K562 (cell line): ENCODE results near the gene RNU6-8. TPM values are rescaled to one million over a fixed set of nuclear protein-coding genes. Genes with fewer than 3 reads are reported as not detected.

Source experiments
- ATAC-seq: fragments of 200-7000 bp; cut with Tn5 transposase; 3 replicates; pipeline ENCODE4 v1.9.1; 2020; ENCODE audit warnings: moderate library complexity
- BruUV-seq: library from RNA; stranded (reverse); fragments of 400-500 nt; replicated peaks from 2 replicates; lab custom pipeline; 2021; lab: Mats Ljungman, UMichigan
- CTCF ChIA-PET: fragments of 300-600 bp; formaldehyde crosslinking; extraction: SDS; loops from one replicate; lab custom pipeline; 2021; ENCODE audit warnings: low intra/inter-chr PET ratio; lab: Yijun Ruan, JAX
- POLR2A ChIA-PET: fragments of 300-600, 350-650 bp; sonication (Branson Sonifier 250); formaldehyde crosslinking; extraction: SDS; loops from one replicate; lab custom pipeline; 2021; ENCODE audit warnings: antibody characterized with exemption, inconsistent platforms; lab: Yijun Ruan, JAX
- DNase-seq, 4 experiments: peaks; one replicate each; pipeline versions ENCODE4 v3.0.0 to v3.0.0-alpha.2; 2011 to 2018; ENCODE audit warnings: low spot score in 3 of 4, mixed read lengths in 3 of 4; ENCODE audit errors: extremely low read depth in 1 of 4
- FAIRE-seq: peaks from 2 replicates; lab custom pipeline; 2011; peaks lifted over from hg19 to GRCh38; lab: Jason Lieb, UNC
- H2AFZ ChIP-seq: 2 replicates; pipeline ENCODE4 v1.6.0; 2011; ENCODE audit warnings: low read depth, low read length, control low read depth, inconsistent platforms
- H3K27ac ChIP-seq: fragments of 200-600 bp; 3 replicates; pipeline ENCODE4 v1.8.0; 2011; ENCODE audit warnings: low read depth, mild to moderate bottlenecking, control low read depth, inconsistent platforms, low read length, moderate library complexity, mixed read lengths; ENCODE audit errors: extremely low read depth
- H3K27me3 ChIP-seq, 2 experiments: fragments of 300-600 bp in 1 of 2; 2 replicates in 1 of 2; 3 replicates in 1 of 2; pipeline versions ENCODE4 v1.6.0 to v1.8.0; 2011; ENCODE audit warnings: inconsistent platforms in 2 of 2, low read length in 2 of 2, mild to moderate bottlenecking in 1 of 2, mixed read lengths in 1 of 2, moderate library complexity in 1 of 2; ENCODE audit not compliant: control insufficient read depth in 2 of 2, insufficient read depth in 2 of 2
- H3K36me3 ChIP-seq: fragments of 300-600 bp; 3 replicates; pipeline ENCODE4 v1.8.0; 2011; ENCODE audit warnings: mild to moderate bottlenecking, low read length, inconsistent platforms; ENCODE audit not compliant: control insufficient read depth, insufficient read depth
- H3K4me1 ChIP-seq, 2 experiments: fragments of 200-600 bp in 1 of 2; replicated peaks in 1 of 2; 2 replicates in 1 of 2; 3 replicates in 1 of 2; pipeline versions ENCODE4 v1.5.1 to v1.8.0; 2011; ENCODE audit warnings: inconsistent platforms in 2 of 2, low read length in 2 of 2, mild to moderate bottlenecking in 1 of 2, mixed read lengths in 1 of 2, moderate library complexity in 1 of 2; ENCODE audit not compliant: control insufficient read depth in 2 of 2, insufficient read depth in 2 of 2
- H3K4me2 ChIP-seq: 2 replicates; pipeline ENCODE4 v1.6.1; 2011; ENCODE audit warnings: low read length, control low read depth, inconsistent platforms, mixed read lengths; ENCODE audit not compliant: insufficient read depth
- H3K4me3 ChIP-seq: fragments of 200-600 bp; sonication (generic), shearing (Covaris generic); 2 replicates; pipeline ENCODE4 v1.5.1; 2016; ENCODE audit warnings: control low read depth, inconsistent platforms
- H3K79me2 ChIP-seq: fragments of 200-600 bp; 3 replicates; pipeline ENCODE4 v1.8.0; 2011; ENCODE audit warnings: low read length, inconsistent platforms; ENCODE audit not compliant: control insufficient read depth, insufficient read depth
- H3K9ac ChIP-seq, 2 experiments: 2 replicates each; pipeline versions ENCODE4 v1.6.0 to v1.6.1; 2011; ENCODE audit warnings: low read depth in 2 of 2, low read length in 2 of 2, control low read depth in 1 of 2, inconsistent platforms in 1 of 2, mild to moderate bottlenecking in 1 of 2, mixed read lengths in 1 of 2; ENCODE audit not compliant: insufficient read depth in 1 of 2
- H3K9me1 ChIP-seq: one replicate; pipeline ENCODE4 v1.6.0; 2011; ENCODE audit warnings: inconsistent platforms, mild to moderate bottlenecking, low read length, moderate library complexity; ENCODE audit not compliant: control insufficient read depth, insufficient read depth
- H3K9me3 ChIP-seq: replicated peaks from 2 replicates; pipeline ENCODE4 v1.5.1; 2011; ENCODE audit warnings: low read depth, low read length, inconsistent platforms; ENCODE audit not compliant: control insufficient read depth, insufficient read depth
- H4K20me1 ChIP-seq: replicated peaks from 2 replicates; pipeline ENCODE4 v1.6.1; 2011; ENCODE audit warnings: low read length, inconsistent platforms, mixed read lengths; ENCODE audit not compliant: control insufficient read depth, insufficient read depth
- ARHGAP35 ChIP-seq: fragments of 450-650 bp; IDR thresholded peaks from 2 replicates; pipeline ENCODE4 v1.6.1; 2018; ENCODE audit not compliant: partially characterized antibody
- BDP1 ChIP-seq: IDR thresholded peaks from 3 replicates; pipeline ENCODE4 v1.6.1; 2011; ENCODE audit not compliant: insufficient read length, insufficient read depth
- CBFA2T3 ChIP-seq: fragments of 450-650 bp; IDR thresholded peaks from 2 replicates; pipeline ENCODE4 v1.6.1; 2017
- CHD2 ChIP-seq: IDR thresholded peaks from 2 replicates; pipeline ENCODE4 v1.6.1; 2011; ENCODE audit warnings: low read depth, low read length
- FOSL1 ChIP-seq: fragments of 200-800 bp; sonication (Bioruptor generic); conservative IDR thresholded peaks from 2 replicates; pipeline ENCODE4 v1.6.1; 2016; ENCODE audit warnings: missing genetic modification characterization, missing compliant biosample characterization
- KAT7 ChIP-seq: sonication (generic); formaldehyde crosslinking; IDR thresholded peaks from 2 replicates; pipeline ENCODE4 v1.8.0; 2022; ENCODE audit warnings: missing genetic modification reagents, mild to moderate bottlenecking, borderline replicate concordance
- MED1 ChIP-seq: sonication (generic); formaldehyde crosslinking; IDR thresholded peaks from 2 replicates; pipeline ENCODE4 v1.8.1; 2023; ENCODE audit warnings: missing genetic modification reagents, borderline replicate concordance
- RBM14 ChIP-seq: fragments of 200-400 bp; formaldehyde crosslinking; IDR thresholded peaks from 2 replicates; pipeline ENCODE4 v1.6.1; 2018; ENCODE audit warnings: low read depth, mild to moderate bottlenecking, low read length, moderate library complexity, borderline replicate concordance; ENCODE audit not compliant: insufficient read depth
- SIN3B ChIP-seq: fragments of 450-650 bp; IDR thresholded peaks from 2 replicates; pipeline ENCODE4 v1.6.1; 2017; ENCODE audit warnings: low read depth, mild to moderate bottlenecking, moderate library complexity
- SIRT6 ChIP-seq: IDR thresholded peaks from one replicate; pipeline ENCODE4 v1.6.1; 2012; ENCODE audit warnings: low read depth, mild to moderate bottlenecking, control low read depth, inconsistent platforms, low read length, moderate library complexity
- WGBS: fragments of 100-300 bp; shearing (Covaris generic); methylation state at CpG from one replicate; pipeline ENCODE4 v1.1.6; 2016; ENCODE audit warnings: low coverage, mixed read lengths; ENCODE audit not compliant: insufficient coverage; ENCODE audit errors: missing lambda C conversion rate; 5-methylcytosine and 5-hydroxymethylcytosine counted together
- in situ Hi-C: fragments of 300-500 bp; cut with MboI; formaldehyde crosslinking; loops from 4 replicates; pipeline ENCODE4 v1.15.0; 2018; ENCODE audit warnings: inconsistent platforms, mixed read lengths
- intact Hi-C: fragments of 100-400 bp; cut with micrococcal nuclease; formaldehyde crosslinking; loops from 2 replicates; pipeline ENCODE4 v1.14.2; 2022
- polyA plus RNA-seq, 8 experiments: library from polyadenylated mRNA; depleted of rRNA in 4 of 8; stranded (reverse) in 5 of 8; unstranded in 3 of 8; fragments of >200 nt; fragmentation: Nextera tagmentation in 2 of 8; fragmentation: Illumina TruSeq in 1 of 8; extraction: Ambion mirVana in 2 of 8; extraction: Trizol in 1 of 8; gene quantifications; 2 replicates each; pipeline versions ENCODE4 v1.2.1 to v1.2.3, GENCODE V29; 2011 to 2014; ENCODE audit warnings: inconsistent platforms in 1 of 8, missing spikeins in 1 of 8
- total RNA-seq, 7 experiments: library from RNA; depleted of rRNA in 6 of 7; stranded (reverse); fragments of >200 nt in 6 of 7; fragmentation: Illumina TruSeq in 2 of 7; extraction: Trizol in 2 of 7; gene quantifications; 2 replicates each; pipeline versions ENCODE4 v1.2.1 to v1.2.3, GENCODE V29; 2011 to 2021; ENCODE audit warnings: low replicate concordance in 1 of 7
- TF ChIP-seq, protein P1 (sequence below): IDR thresholded peaks from 2 replicates; pipeline ENCODE4 v1.6.1; 2014; ENCODE audit warnings: antibody characterized with exemption
- TF ChIP-seq, protein P2 (sequence below): fragments of 450-650 bp; IDR thresholded peaks from 2 replicates; pipeline ENCODE4 v1.6.1; 2016; ENCODE audit warnings: borderline replicate concordance

RNU6-8 gene
- total and polyA plus RNA-seq, 9 of the 15 experiments (the other 6 are each of a cell fraction or from before 2014, with no cell fraction given): not detected

DNA sequence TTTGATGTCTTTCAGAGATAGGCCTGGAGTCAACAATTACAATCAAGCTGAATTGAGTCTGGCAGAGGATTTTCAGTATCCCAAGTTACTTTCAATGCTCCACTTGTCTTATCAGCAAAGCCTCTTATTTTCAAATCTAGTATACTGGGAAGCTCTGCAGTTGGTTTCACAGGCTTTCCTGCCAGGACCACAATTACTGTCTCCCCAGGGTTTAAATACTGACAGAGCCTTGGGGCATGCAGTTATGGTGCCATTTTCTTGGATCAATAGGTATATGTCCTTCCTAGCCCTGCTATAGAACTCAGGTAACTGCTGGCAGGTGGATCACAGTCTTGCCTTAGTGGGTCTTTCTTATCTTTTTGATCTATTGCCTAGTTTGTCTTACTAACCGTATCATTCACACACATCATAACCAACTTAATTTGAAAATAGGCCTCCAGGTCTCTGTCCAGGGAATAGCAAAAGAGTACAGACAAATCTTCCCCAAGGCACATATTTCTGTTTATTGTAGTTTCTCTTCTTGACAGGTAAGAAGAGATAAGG is 22.4 kb upstream of the RNU6-8 start:
- Histone ChIP-seq H3K27ac (no peak overlapping the region), H3K4me2 (no peak overlapping the region), H3K9ac (no peak overlapping the region), H3K79me2 (no peaks in the 10 kb centered on the region), H3K4me3 (no peak overlapping the region), H3K4me1 (no peaks in the 10 kb centered on the region), H3K27me3 (no peaks in the 10 kb centered on the region), H3K9me1 (no peaks in the 10 kb centered on the region), H2AFZ (no peak overlapping the region), H3K36me3 (no peaks in the 10 kb centered on the region), H4K20me1 (no peaks in the 10 kb centered on the region), H3K9me3 (no peaks in the 10 kb centered on the region)
- ChIA-PET CTCF (interaction anchor here (0.7 kb wide), 1 partner anchor 183 kb away, joined by 3 read pairs; no protein-coding TSS in a partner anchor), POLR2A (interaction anchor here (0.6 kb wide), 1 partner anchor 22 kb away, joined by 3 read pairs; no protein-coding TSS in a partner anchor)
- no TSS peak for BruUV-seq
- TF ChIP-seq ARHGAP35 (no peak), CBFA2T3 (no peak), FOSL1 (tag) (peak; percentile 61; the same call in 1 of the 2 replicates)
- DNase-seq (no peak), FAIRE-seq (no peak), ATAC-seq (no peak)
- in situ Hi-C loops: no loop called here
- WGBS: 57% methylated on average over 1 of the region's 1 CpG
- intact Hi-C loops: no loop called here

DNA sequence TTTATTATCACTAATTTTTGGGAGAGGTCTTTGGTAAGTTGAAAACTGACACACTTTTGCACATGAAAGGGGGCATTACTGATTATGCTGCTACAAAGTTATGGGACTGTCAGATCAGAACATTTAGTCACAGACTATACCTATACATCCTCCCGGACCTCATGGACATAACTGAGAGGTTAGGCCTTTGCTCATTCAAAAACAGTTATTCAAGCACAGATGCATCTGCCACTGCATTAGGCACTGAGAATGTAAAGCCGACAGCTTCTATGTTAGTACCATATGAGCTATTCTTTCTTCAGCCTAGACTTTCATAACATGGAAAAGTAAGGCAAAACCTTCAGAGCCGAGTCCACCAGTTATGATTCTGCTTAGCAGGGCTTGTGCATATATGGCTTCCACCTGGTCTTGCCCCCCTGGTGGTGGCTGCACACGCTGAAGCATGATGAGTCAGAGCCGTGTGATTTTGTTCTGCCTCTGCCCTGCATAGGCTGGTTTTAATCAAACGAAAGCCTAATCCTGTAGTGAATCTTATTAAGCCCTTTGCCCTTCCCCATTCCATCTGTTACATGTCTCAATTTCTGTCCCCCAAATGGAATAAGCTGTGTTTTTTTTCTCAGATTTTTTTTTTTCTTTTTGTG is 21.8 kb upstream of the RNU6-8 start:
- Histone ChIP-seq H3K9me1 (no peaks in the 10 kb centered on the region), H3K27ac (no peak overlapping the region), H3K9me3 (no peaks in the 10 kb centered on the region), H3K4me3 (no peak overlapping the region), H3K36me3 (no peaks in the 10 kb centered on the region), H3K4me2 (no peak overlapping the region), H2AFZ (no peak overlapping the region), H3K27me3 (no peaks in the 10 kb centered on the region), H3K4me1 (no peaks in the 10 kb centered on the region), H4K20me1 (no peaks in the 10 kb centered on the region), H3K79me2 (no peaks in the 10 kb centered on the region), H3K9ac (no peak overlapping the region)
- in situ Hi-C loops (no loop called here), intact Hi-C loops (no loop called here)
- peak; percentile 76 for FAIRE-seq
- peak; percentile 92 for ATAC-seq
- 12% methylated on average over 6 of the region's 6 CpGs for WGBS
- CTCF ChIA-PET: interaction anchor here (0.7 kb wide), 1 partner anchor 183 kb away, joined by 3 read pairs; no protein-coding TSS in a partner anchor
- POLR2A ChIA-PET: interaction anchor here (0.6 kb wide), 1 partner anchor 21 kb away, joined by 3 read pairs; no protein-coding TSS in a partner anchor
- DNase-seq: peak; percentile 23 to 31 (median 26)
- BruUV-seq: no TSS peak
- TF ChIP-seq CHD2 (no peak), RBM14 (no peak), MED1 (CRISPR knock-in tag) (no peak), SIN3B (no peak), KAT7 (no peak), SIRT6 (no peak), BDP1 (no peak)
- TF ChIP-seq, protein P1, sequence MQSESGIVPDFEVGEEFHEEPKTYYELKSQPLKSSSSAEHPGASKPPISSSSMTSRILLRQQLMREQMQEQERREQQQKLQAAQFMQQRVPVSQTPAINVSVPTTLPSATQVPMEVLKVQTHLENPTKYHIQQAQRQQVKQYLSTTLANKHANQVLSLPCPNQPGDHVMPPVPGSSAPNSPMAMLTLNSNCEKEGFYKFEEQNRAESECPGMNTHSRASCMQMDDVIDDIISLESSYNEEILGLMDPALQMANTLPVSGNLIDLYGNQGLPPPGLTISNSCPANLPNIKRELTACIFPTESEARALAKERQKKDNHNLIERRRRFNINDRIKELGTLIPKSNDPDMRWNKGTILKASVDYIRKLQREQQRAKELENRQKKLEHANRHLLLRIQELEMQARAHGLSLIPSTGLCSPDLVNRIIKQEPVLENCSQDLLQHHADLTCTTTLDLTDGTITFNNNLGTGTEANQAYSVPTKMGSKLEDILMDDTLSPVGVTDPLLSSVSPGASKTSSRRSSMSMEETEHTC: peak; percentile 75
- TF ChIP-seq, protein P2, sequence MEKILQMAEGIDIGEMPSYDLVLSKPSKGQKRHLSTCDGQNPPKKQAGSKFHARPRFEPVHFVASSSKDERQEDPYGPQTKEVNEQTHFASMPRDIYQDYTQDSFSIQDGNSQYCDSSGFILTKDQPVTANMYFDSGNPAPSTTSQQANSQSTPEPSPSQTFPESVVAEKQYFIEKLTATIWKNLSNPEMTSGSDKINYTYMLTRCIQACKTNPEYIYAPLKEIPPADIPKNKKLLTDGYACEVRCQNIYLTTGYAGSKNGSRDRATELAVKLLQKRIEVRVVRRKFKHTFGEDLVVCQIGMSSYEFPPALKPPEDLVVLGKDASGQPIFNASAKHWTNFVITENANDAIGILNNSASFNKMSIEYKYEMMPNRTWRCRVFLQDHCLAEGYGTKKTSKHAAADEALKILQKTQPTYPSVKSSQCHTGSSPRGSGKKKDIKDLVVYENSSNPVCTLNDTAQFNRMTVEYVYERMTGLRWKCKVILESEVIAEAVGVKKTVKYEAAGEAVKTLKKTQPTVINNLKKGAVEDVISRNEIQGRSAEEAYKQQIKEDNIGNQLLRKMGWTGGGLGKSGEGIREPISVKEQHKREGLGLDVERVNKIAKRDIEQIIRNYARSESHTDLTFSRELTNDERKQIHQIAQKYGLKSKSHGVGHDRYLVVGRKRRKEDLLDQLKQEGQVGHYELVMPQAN: no peak
